ENCODE measurements around the gene ZNF546. TPM values are rescaled to one million over a fixed set of nuclear protein-coding genes. Genes with fewer than 3 reads are reported as not detected.
"Not testable (repeated sequence)": the region's sequence is repeated elsewhere in the genome, so short reads cannot be mapped to it uniquely, and the experiment has no call there.

ZNF546 gene
- total and polyA plus RNA-seq, 10 donors = 1.4 to 15.1 (median 7.6) TPM

DNA sequence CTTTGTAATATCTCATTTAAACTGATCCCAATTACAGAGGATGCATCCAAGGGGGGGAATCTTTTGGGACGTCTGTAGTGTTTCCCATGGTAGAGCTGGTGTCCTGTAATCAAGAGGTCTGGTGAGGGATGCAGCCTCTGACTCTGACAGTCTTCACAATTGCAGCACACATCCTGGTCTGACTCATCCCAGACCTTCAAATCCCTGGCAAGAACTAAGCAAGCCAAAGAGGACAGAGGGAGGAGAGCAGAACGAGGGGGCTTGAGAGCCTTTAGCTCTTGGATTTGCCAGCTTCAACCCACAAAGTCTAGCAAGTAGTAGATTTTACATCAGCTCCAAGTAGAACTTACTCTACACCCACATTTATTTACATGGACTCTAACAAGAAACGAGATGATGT is 45.2 kb upstream of the ZNF546 start:
- H3K4me3 ChIP-seq = no peak overlapping the region
- H3K36me3 ChIP-seq = no peaks in the 10 kb centered on the region
- DNase-seq = no peak
- H3K4me1 ChIP-seq = peaks cover 11 to 81% (median 23%) of the 10 kb centered on the region in 6 donors
- WGBS, 5 donors = 66 to 76% (median 74%) methylated on average over 3 of the region's 3 CpGs
- H3K27ac ChIP-seq = peak overlapping the region; percentile 57 to 89 (median 76)
- TF ChIP-seq POLR2AphosphoS5 (IDR thresholded peaks at IDR 0.05) (no peak), POLR2A (IDR thresholded peaks at IDR 0.05) (no peak)
- TF ChIP-seq, protein P1, sequence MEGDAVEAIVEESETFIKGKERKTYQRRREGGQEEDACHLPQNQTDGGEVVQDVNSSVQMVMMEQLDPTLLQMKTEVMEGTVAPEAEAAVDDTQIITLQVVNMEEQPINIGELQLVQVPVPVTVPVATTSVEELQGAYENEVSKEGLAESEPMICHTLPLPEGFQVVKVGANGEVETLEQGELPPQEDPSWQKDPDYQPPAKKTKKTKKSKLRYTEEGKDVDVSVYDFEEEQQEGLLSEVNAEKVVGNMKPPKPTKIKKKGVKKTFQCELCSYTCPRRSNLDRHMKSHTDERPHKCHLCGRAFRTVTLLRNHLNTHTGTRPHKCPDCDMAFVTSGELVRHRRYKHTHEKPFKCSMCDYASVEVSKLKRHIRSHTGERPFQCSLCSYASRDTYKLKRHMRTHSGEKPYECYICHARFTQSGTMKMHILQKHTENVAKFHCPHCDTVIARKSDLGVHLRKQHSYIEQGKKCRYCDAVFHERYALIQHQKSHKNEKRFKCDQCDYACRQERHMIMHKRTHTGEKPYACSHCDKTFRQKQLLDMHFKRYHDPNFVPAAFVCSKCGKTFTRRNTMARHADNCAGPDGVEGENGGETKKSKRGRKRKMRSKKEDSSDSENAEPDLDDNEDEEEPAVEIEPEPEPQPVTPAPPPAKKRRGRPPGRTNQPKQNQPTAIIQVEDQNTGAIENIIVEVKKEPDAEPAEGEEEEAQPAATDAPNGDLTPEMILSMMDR (IDR thresholded peaks at IDR 0.05 in 8 of 11, conservative IDR thresholded peaks at IDR 0.05 in 3 of 11) = no peak
- intact Hi-C loops (cut with DNase I; ENCODE audit: low total_unique reads) = no loop called here
- H3K9me3 ChIP-seq = no peaks in the 10 kb centered on the region
- peaks cover 0 to 48% (median 0%) of the 10 kb centered on the region in 7 donors for H3K27me3 ChIP-seq (replicated peaks in 1 of 7)

DNA sequence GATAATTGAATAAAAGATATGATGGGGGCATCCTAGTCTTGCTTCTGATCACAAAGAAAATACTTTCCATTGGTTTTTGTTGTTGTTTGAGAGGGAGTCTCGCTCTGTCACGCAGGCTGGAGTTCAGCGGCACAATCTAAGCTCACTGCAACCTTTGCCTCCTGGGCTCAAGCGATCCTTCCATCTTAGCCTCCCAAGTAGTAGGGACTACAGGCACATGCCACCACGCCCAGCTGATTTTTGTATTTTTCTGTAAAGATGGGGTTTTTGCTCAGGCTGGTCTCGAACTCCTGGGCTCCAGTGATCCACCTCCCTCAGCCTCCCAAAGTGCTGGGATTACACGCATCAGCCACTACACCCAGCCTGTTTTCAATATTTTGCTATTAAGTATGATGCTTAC is 42.9 kb upstream of the ZNF546 start:
- Histone ChIP-seq H3K27ac (peak overlapping the region in 7 of 8 donors; percentile 63 to 89 (median 76)), H3K9me3 (no peaks in the 10 kb centered on the region), H3K36me3 (no peaks in the 10 kb centered on the region), H3K4me1 (peaks cover 11 to 75% (median 24%) of the 10 kb centered on the region in 6 donors), H3K4me3 (peak overlapping the region in 1 of 8 donors; percentile 39), H3K27me3 (replicated peaks in 1 of 7) (peaks cover 0 to 28% (median 0%) of the 10 kb centered on the region in 7 donors)
- 66 to 77% (median 69%) methylated on average over 7 of the region's 7 CpGs for WGBS, 5 donors
- no peak for TF ChIP-seq POLR2A (IDR thresholded peaks at IDR 0.05)
- TF ChIP-seq, protein P1 (IDR thresholded peaks at IDR 0.05 in 8 of 11, conservative IDR thresholded peaks at IDR 0.05 in 3 of 11) = no peak
- no peak for TF ChIP-seq POLR2AphosphoS5 (IDR thresholded peaks at IDR 0.05)
- DNase-seq = no peak
- intact Hi-C loops (cut with DNase I; ENCODE audit: low total_unique reads) = no loop called here

DNA sequence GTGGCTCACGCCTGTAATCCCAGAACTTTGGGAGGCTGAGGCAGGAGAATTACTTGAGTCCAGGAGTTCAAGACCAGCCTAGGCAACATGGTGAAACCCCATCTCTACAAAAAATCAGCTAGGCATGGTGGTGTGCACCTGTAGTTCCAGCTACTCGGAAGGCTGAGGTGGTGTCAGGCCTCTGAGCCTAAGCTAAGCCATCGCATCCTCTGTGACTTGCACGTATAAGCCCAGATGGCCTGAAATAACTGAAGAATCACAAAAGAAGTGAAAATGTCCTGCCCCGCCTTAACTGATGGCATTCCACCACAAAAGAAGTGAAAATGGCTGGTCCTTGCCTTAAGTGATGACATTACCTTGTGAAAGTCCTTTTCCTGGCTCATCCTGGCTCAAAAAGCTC is 39.0 kb upstream of the ZNF546 start:
- Histone ChIP-seq H3K4me1 (peaks cover 4 to 53% (median 23%) of the 10 kb centered on the region in 6 donors), H3K27me3 (replicated peaks in 1 of 7) (peaks cover 0 to 25% (median 0%) of the 10 kb centered on the region in 7 donors)
- H3K9me3 ChIP-seq; H3K36me3 ChIP-seq; H3K27ac ChIP-seq; intact Hi-C loops (cut with DNase I; ENCODE audit: low total_unique reads); H3K4me3 ChIP-seq; DNase-seq: not testable (repeated sequence)
- WGBS, 5 donors = 75 to 89% (median 87%) methylated on average over 5 of the region's 5 CpGs

DNA sequence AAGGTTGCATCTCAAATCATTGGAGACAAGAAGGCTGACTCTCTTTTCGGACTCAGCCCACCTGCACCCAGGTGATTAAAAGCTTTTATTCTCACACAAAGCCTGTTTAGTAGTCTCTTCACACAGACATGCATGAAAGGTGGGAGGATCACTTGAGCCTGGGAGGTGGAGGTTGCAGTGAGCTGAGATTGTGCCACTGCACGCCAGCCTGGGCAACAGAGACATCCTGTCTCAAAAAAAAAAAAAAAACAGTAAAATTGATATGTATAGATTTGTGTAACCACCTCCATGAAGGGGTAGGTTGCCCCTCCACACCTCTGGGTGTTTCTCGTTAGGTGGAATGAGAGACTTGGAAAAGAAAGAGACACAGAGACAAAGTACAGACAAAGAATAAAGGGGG is 37.9 kb upstream of the ZNF546 start:
- Histone ChIP-seq H3K27ac (peak overlapping the region in 3 of 8 donors; percentile 22 to 43 (median 34)), H3K4me1 (peaks cover 0 to 43% (median 13%) of the 10 kb centered on the region in 6 donors), H3K27me3 (replicated peaks in 1 of 7) (peaks cover 0 to 25% (median 0%) of the 10 kb centered on the region in 7 donors)
- H3K36me3 ChIP-seq; intact Hi-C loops (cut with DNase I; ENCODE audit: low total_unique reads); H3K9me3 ChIP-seq; H3K4me3 ChIP-seq; DNase-seq: not testable (repeated sequence)
- 62 to 78% (median 66%) methylated on average over 3 of the region's 3 CpGs for WGBS, 5 donors

DNA sequence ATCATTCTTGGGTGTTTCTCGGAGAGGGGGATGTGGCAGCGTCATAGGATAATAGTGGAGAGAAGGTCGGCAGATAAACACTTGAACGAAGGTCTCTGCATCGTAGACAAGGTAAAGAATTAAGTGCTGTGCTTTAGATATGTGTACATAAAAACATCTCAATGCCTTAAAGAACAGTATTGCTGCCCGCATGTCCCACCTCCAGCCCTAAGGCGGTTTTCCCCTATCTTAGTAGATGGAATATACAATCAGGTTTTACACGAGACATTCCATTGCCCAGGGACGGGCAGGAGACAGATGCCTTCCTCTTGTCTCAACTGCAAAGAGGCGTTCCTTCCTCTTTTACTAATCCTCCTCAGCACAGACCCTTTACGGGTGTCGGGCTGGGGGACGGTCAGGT is 37.5 kb upstream of the ZNF546 start:
- intact Hi-C loops (cut with DNase I; ENCODE audit: low total_unique reads); H3K4me3 ChIP-seq; H3K9me3 ChIP-seq; H3K36me3 ChIP-seq; DNase-seq: not testable (repeated sequence)
- WGBS, 5 donors = 34 to 42% (median 40%) methylated on average over 9 to 13 of the region's 13 CpGs
- H3K4me1 ChIP-seq = peaks cover 0 to 38% (median 9%) of the 10 kb centered on the region in 6 donors
- H3K27me3 ChIP-seq (replicated peaks in 1 of 7) = peaks cover 0 to 25% (median 0%) of the 10 kb centered on the region in 7 donors
- H3K27ac ChIP-seq = peak overlapping the region in 3 of 8 donors; percentile 22 to 43 (median 34)

DNA sequence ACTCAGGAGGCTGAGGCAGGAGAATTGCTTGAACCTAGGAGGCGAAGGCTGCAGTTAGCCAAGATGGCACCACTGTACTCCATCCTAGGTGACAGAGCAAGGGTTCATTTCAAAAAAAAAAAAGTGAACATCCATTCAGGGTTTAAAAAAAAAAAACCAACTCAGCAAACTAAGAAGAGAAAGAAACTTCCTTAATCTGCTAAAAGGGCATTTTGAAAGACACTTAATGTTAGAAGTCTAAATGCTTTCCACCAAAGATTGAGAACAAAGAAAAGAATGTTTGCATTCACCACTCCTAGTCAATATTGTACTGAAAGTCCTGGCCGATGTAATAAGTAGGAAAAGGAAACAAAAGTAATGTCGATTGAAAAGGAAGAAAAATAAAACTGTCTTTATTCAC is 33.0 kb upstream of the ZNF546 start:
- no peak overlapping the region for H3K4me3 ChIP-seq
- peaks cover 0 to 20% (median 8%) of the 10 kb centered on the region in 6 donors for H3K4me1 ChIP-seq
- peaks cover 0 to 10% (median 0%) of the 10 kb centered on the region in 7 donors for H3K27me3 ChIP-seq (replicated peaks in 1 of 7)
- WGBS, 5 donors = 55 to 68% (median 60%) methylated on average over 3 of the region's 3 CpGs
- intact Hi-C loops (cut with DNase I; ENCODE audit: low total_unique reads) = no loop called here
- H3K27ac ChIP-seq = no peak overlapping the region
- no peaks in the 10 kb centered on the region for H3K36me3 ChIP-seq
- DNase-seq = no peak
- TF ChIP-seq POLR2AphosphoS5 (IDR thresholded peaks at IDR 0.05) (no peak), POLR2A (IDR thresholded peaks at IDR 0.05) (no peak)
- TF ChIP-seq, protein P1 (IDR thresholded peaks at IDR 0.05 in 8 of 11, conservative IDR thresholded peaks at IDR 0.05 in 3 of 11) = no peak
- no peaks in the 10 kb centered on the region for H3K9me3 ChIP-seq
